ENCODE measurements around the gene SBK2.
A peak's percentile ranks its signal among the peaks of the same experiment; 100 is the strongest.

The SBK2 gene

DNA sequence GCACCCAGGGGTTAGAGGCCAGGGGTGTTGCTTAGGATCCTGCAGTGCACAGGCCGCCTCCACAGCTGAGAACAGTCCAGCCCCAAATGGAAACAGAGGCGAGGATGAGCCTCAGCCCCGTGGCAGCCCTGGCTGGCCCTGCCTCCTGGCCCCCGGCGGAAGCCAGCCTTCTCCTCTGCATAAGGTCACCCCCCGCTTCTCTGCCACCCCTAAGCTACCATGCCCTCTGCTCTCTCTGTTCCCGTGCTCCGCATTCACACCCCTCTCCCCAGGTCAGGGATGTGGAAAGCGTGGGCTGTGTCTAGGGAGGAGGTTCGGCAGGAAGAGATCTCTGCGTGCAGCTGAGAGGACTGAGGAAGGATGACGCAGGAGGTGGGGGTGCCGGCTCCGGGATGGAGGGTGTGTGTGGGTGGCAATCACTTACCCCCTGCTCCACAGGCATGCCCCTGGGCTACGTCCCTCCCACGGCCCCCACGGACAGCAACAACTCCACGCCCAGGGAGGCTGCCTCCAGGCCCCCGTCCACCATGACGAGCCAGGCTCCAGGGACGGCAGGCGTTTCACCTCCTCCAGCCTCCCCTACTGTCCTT is 42.7 kb downstream of the SBK2 start:
- no peak overlapping the region for H4K8ac ChIP-seq (ENCODE audit: low read depth, low read length)
- H2AK5ac ChIP-seq (ENCODE audit: low read depth, low read length) = peak overlapping the region; percentile 29
- peak overlapping the region; percentile 53 for H3K18ac ChIP-seq (ENCODE audit: low read length)
- WGBS, 2 donors (ENCODE audit: extremely low coverage in 2 of 2, insufficient read length in 2 of 2, insufficient replicate concordance in 1 of 2) = no CpG with 5 or more reads among the region's 22 CpGs
- H3K4ac ChIP-seq (ENCODE audit: low read length) = no peak overlapping the region
- H4K91ac ChIP-seq (ENCODE audit: low read depth, low read length, poor library complexity) = no peak overlapping the region
- H3K36me3 ChIP-seq (replicated peaks in 1 of 2; ENCODE audit: control insufficient read depth in 2 of 2, insufficient read depth in 2 of 2, low read length in 2 of 2) = no peaks in the 10 kb centered on the region
- H2BK12ac ChIP-seq (ENCODE audit: low read length) = no peak overlapping the region
- H3K14ac ChIP-seq (ENCODE audit: low read length) = peak overlapping the region; percentile 85
- no peak overlapping the region for H3K4me2 ChIP-seq (ENCODE audit: insufficient read depth, low read length, poor library complexity, severe bottlenecking)
- H2BK5ac ChIP-seq (ENCODE audit: low read length) = no peak overlapping the region
- peaks cover 3% of the 10 kb centered on the region for H3K79me1 ChIP-seq (ENCODE audit: low read depth, low read length)
- no peak overlapping the region for H2BK15ac ChIP-seq (ENCODE audit: low read length)
- H3K27ac ChIP-seq (replicated peaks; ENCODE audit: low read length) = no peak overlapping the region
- DNase-seq (ENCODE audit: low spot score) = no peak
- no peaks in the 10 kb centered on the region for H3K27me3 ChIP-seq (ENCODE audit: control insufficient read depth in 3 of 3, insufficient read depth in 3 of 3, low read depth in 1 of 3, low read length in 3 of 3)
- no peaks in the 10 kb centered on the region for H3K9me3 ChIP-seq (replicated peaks in 1 of 2; ENCODE audit: control insufficient read depth in 2 of 2, insufficient read depth in 1 of 2, low read depth in 1 of 2, low read length in 2 of 2)
- H3K4me1 ChIP-seq (ENCODE audit: control insufficient read depth in 2 of 2, insufficient read depth in 1 of 2, low read depth in 1 of 2, low read length in 2 of 2) = peaks cover 5 to 18% of the 10 kb centered on the region in 2 donors
- peak overlapping the region; percentile 58 for H2AFZ ChIP-seq (ENCODE audit: low read length)
- no peak overlapping the region for H3K4me3 ChIP-seq (ENCODE audit: low read length in 2 of 2)
- H3K9ac ChIP-seq (ENCODE audit: low read depth, low read length, poor library complexity) = no peak overlapping the region
- H3K23ac ChIP-seq (ENCODE audit: low read depth, low read length, poor library complexity) = no peak overlapping the region
- no peak overlapping the region for H2BK120ac ChIP-seq (ENCODE audit: low read depth, low read length)

DNA sequence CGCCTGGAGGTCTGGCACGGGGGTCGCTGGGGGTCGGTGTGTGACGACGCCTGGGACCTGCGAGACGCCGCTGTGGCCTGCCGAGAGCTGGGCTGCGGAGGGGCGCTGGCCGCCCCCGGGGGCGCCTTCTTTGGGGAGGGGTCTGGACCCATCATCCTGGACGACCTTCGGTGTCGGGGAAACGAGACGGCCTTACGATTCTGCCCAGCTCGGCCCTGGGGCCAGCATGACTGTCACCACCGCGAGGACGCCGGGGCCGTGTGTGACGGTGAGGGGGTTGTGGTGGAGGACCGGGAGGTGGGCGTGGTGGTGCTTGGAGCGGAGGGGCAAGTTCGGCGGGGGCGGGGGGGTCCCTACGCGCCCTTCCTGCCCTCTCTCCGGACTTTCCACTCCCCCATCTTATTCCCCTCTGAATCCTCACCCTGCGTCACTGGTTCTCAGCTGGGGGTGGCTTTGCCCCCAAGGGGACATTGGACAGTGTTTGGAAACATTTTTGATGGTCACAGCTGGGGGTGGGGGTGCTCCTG is 43.2 kb downstream of the SBK2 start:
- no peak for DNase-seq (ENCODE audit: low spot score)
- H3K9me3 ChIP-seq (replicated peaks in 1 of 2; ENCODE audit: control insufficient read depth in 2 of 2, insufficient read depth in 1 of 2, low read depth in 1 of 2, low read length in 2 of 2) = no peaks in the 10 kb centered on the region
- peaks cover 8 to 23% of the 10 kb centered on the region in 2 donors for H3K4me1 ChIP-seq (ENCODE audit: control insufficient read depth in 2 of 2, insufficient read depth in 1 of 2, low read depth in 1 of 2, low read length in 2 of 2)
- H2AK5ac ChIP-seq (ENCODE audit: low read depth, low read length) = peak overlapping the region; percentile 92
- H3K27me3 ChIP-seq (ENCODE audit: control insufficient read depth in 3 of 3, insufficient read depth in 3 of 3, low read depth in 1 of 3, low read length in 3 of 3) = no peaks in the 10 kb centered on the region
- H3K9ac ChIP-seq (ENCODE audit: low read depth, low read length, poor library complexity) = no peak overlapping the region
- H2BK12ac ChIP-seq (ENCODE audit: low read length) = no peak overlapping the region
- WGBS, 2 donors (ENCODE audit: extremely low coverage in 2 of 2, insufficient read length in 2 of 2, insufficient replicate concordance in 1 of 2) = no CpG with 5 or more reads among the region's 38 CpGs
- no peak overlapping the region for H2AFZ ChIP-seq (ENCODE audit: low read length)
- no peak overlapping the region for H2BK15ac ChIP-seq (ENCODE audit: low read length)
- no peak overlapping the region for H4K91ac ChIP-seq (ENCODE audit: low read depth, low read length, poor library complexity)
- H3K36me3 ChIP-seq (replicated peaks in 1 of 2; ENCODE audit: control insufficient read depth in 2 of 2, insufficient read depth in 2 of 2, low read length in 2 of 2) = no peaks in the 10 kb centered on the region
- H4K8ac ChIP-seq (ENCODE audit: low read depth, low read length) = no peak overlapping the region
- peak overlapping the region; percentile 31 for H3K23ac ChIP-seq (ENCODE audit: low read depth, low read length, poor library complexity)
- peaks cover 3% of the 10 kb centered on the region for H3K79me1 ChIP-seq (ENCODE audit: low read depth, low read length)
- peak overlapping the region; percentile 76 for H3K18ac ChIP-seq (ENCODE audit: low read length)
- no peak overlapping the region for H3K27ac ChIP-seq (replicated peaks; ENCODE audit: low read length)
- H2BK5ac ChIP-seq (ENCODE audit: low read length) = peak overlapping the region; percentile 66
- H3K4me3 ChIP-seq (ENCODE audit: low read length in 2 of 2) = no peak overlapping the region
- no peak overlapping the region for H3K4me2 ChIP-seq (ENCODE audit: insufficient read depth, low read length, poor library complexity, severe bottlenecking)
- no peak overlapping the region for H3K14ac ChIP-seq (ENCODE audit: low read length)
- no peak overlapping the region for H2BK120ac ChIP-seq (ENCODE audit: low read depth, low read length)
- no peak overlapping the region for H3K4ac ChIP-seq (ENCODE audit: low read length)

DNA sequence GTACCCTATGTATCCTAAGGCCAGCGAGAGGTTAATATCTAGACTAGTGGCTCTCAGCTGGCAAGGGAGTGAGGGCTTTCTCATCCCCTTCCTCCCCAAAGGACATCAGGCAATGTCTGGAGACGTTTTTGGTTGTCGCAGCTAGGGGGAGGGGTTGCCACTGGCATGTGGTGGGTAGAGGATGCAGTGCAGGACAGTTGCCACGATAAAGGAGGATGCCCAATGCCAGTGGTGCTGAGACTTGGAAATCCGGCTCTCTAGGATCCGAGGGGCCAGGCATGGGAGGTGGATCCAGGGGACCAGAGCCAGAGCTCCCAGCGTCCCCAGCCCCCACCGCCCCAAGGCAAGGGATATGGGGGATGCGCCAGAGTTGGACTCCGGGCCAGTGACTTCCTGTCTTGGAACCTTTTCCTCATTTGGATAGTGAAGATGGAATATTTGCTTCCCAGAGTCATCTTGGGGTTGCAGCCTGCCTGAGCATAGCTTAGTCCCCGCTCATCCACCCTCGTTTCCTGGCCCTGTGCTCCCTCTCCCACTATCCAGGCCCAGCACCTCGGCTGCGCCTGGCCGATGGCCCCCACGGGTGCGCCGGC is 43.8 kb downstream of the SBK2 start:
- H3K4me1 ChIP-seq (ENCODE audit: control insufficient read depth in 2 of 2, insufficient read depth in 1 of 2, low read depth in 1 of 2, low read length in 2 of 2) = peaks cover 12 to 27% of the 10 kb centered on the region in 2 donors
- no peak overlapping the region for H3K4me3 ChIP-seq (ENCODE audit: low read length in 2 of 2)
- H3K27me3 ChIP-seq (ENCODE audit: control insufficient read depth in 3 of 3, insufficient read depth in 3 of 3, low read depth in 1 of 3, low read length in 3 of 3) = no peaks in the 10 kb centered on the region
- H3K4me2 ChIP-seq (ENCODE audit: insufficient read depth, low read length, poor library complexity, severe bottlenecking) = no peak overlapping the region
- H3K9ac ChIP-seq (ENCODE audit: low read depth, low read length, poor library complexity) = no peak overlapping the region
- H3K9me3 ChIP-seq (replicated peaks in 1 of 2; ENCODE audit: control insufficient read depth in 2 of 2, insufficient read depth in 1 of 2, low read depth in 1 of 2, low read length in 2 of 2) = no peaks in the 10 kb centered on the region
- H3K79me1 ChIP-seq (ENCODE audit: low read depth, low read length) = peaks cover 3% of the 10 kb centered on the region
- H2AK5ac ChIP-seq (ENCODE audit: low read depth, low read length) = peak overlapping the region; percentile 92
- no peak overlapping the region for H4K91ac ChIP-seq (ENCODE audit: low read depth, low read length, poor library complexity)
- no peak overlapping the region for H2AFZ ChIP-seq (ENCODE audit: low read length)
- no peak overlapping the region for H4K8ac ChIP-seq (ENCODE audit: low read depth, low read length)
- H2BK120ac ChIP-seq (ENCODE audit: low read depth, low read length) = no peak overlapping the region
- H3K27ac ChIP-seq (replicated peaks; ENCODE audit: low read length) = no peak overlapping the region
- no peak overlapping the region for H3K14ac ChIP-seq (ENCODE audit: low read length)
- H2BK5ac ChIP-seq (ENCODE audit: low read length) = peak overlapping the region; percentile 66
- H3K36me3 ChIP-seq (replicated peaks in 1 of 2; ENCODE audit: control insufficient read depth in 2 of 2, insufficient read depth in 2 of 2, low read length in 2 of 2) = no peaks in the 10 kb centered on the region
- no peak for DNase-seq (ENCODE audit: low spot score)
- H3K4ac ChIP-seq (ENCODE audit: low read length) = no peak overlapping the region
- H3K23ac ChIP-seq (ENCODE audit: low read depth, low read length, poor library complexity) = peak overlapping the region; percentile 31
- H2BK12ac ChIP-seq (ENCODE audit: low read length) = no peak overlapping the region
- no peak overlapping the region for H2BK15ac ChIP-seq (ENCODE audit: low read length)
- peak overlapping the region; percentile 76 for H3K18ac ChIP-seq (ENCODE audit: low read length)
- no CpG with 5 or more reads among the region's 18 CpGs for WGBS, 2 donors (ENCODE audit: extremely low coverage in 2 of 2, insufficient read length in 2 of 2, insufficient replicate concordance in 1 of 2)

DNA sequence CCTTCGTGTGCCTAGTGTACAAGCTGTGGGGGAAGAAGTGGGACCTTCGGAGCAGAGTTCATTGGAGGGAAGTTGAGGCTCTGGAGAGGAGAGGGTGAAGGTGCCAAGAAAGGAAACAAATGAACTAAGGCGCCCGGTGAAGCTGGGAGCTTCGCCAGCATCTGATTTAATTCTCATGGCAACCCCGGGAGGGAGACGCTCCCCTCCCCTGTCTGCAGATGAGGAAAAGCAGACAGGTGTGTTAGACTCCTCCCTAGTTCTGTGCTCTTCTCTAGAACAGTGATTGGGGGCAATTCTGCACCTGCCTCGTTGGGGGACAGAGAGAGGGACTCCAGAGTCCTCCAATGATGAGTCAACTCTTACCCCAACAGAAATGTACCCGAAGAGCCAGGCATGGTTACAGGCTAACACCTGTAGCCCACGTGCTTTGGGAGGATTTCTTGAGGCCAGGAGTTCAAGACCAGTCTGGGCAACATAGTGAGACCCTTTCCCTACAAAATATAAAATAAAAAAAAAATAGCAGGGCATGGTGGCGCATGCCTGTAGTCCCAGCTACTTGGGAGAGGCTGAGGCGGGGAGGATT is 44.5 kb downstream of the SBK2 start:
- no CpG with 5 or more reads among the region's 12 CpGs for WGBS, 2 donors (ENCODE audit: extremely low coverage in 2 of 2, insufficient read length in 2 of 2, insufficient replicate concordance in 1 of 2)
- no peak overlapping the region for H2BK15ac ChIP-seq (ENCODE audit: low read length)
- no peak overlapping the region for H2BK12ac ChIP-seq (ENCODE audit: low read length)
- H3K23ac ChIP-seq (ENCODE audit: low read depth, low read length, poor library complexity) = no peak overlapping the region
- no peak overlapping the region for H3K27ac ChIP-seq (replicated peaks; ENCODE audit: low read length)
- H3K4me1 ChIP-seq (ENCODE audit: control insufficient read depth in 2 of 2, insufficient read depth in 1 of 2, low read depth in 1 of 2, low read length in 2 of 2) = peaks cover 18 to 34% of the 10 kb centered on the region in 2 donors
- H4K8ac ChIP-seq (ENCODE audit: low read depth, low read length) = no peak overlapping the region
- H2AFZ ChIP-seq (ENCODE audit: low read length) = no peak overlapping the region
- no peak overlapping the region for H3K4me3 ChIP-seq (ENCODE audit: low read length in 2 of 2)
- no peak overlapping the region for H3K4me2 ChIP-seq (ENCODE audit: insufficient read depth, low read length, poor library complexity, severe bottlenecking)
- H3K27me3 ChIP-seq (ENCODE audit: control insufficient read depth in 3 of 3, insufficient read depth in 3 of 3, low read depth in 1 of 3, low read length in 3 of 3) = no peaks in the 10 kb centered on the region
- no peaks in the 10 kb centered on the region for H3K9me3 ChIP-seq (replicated peaks in 1 of 2; ENCODE audit: control insufficient read depth in 2 of 2, insufficient read depth in 1 of 2, low read depth in 1 of 2, low read length in 2 of 2)
- peak overlapping the region; percentile 66 for H2BK5ac ChIP-seq (ENCODE audit: low read length)
- no peak overlapping the region for H3K18ac ChIP-seq (ENCODE audit: low read length)
- H3K14ac ChIP-seq (ENCODE audit: low read length) = no peak overlapping the region
- H3K79me1 ChIP-seq (ENCODE audit: low read depth, low read length) = peaks cover 5% of the 10 kb centered on the region
- no peak overlapping the region for H3K4ac ChIP-seq (ENCODE audit: low read length)
- no peak overlapping the region for H4K91ac ChIP-seq (ENCODE audit: low read depth, low read length, poor library complexity)
- DNase-seq (ENCODE audit: low spot score) = no peak
- no peak overlapping the region for H2BK120ac ChIP-seq (ENCODE audit: low read depth, low read length)
- no peak overlapping the region for H3K9ac ChIP-seq (ENCODE audit: low read depth, low read length, poor library complexity)
- H2AK5ac ChIP-seq (ENCODE audit: low read depth, low read length) = peak overlapping the region; percentile 6
- no peaks in the 10 kb centered on the region for H3K36me3 ChIP-seq (replicated peaks in 1 of 2; ENCODE audit: control insufficient read depth in 2 of 2, insufficient read depth in 2 of 2, low read length in 2 of 2)
